ENCODE data around the gene TRIM52.

The TRIM52 gene

GRCh38 chr5:181246276-181247049 is 14.5 kb downstream of the TRIM52 start:
- TF ChIP-seq EZH2phosphoT487 (IDR thresholded peaks at IDR 0.05; ENCODE audit: borderline replicate concordance, low read length) = no peak
- TF ChIP-seq CTCF (IDR thresholded peaks at IDR 0.05; ENCODE audit: low read depth, low read length, poor library complexity, severe bottlenecking) = no peak
- Histone ChIP-seq H3K36me3 (ENCODE audit: control insufficient read depth, low read length) (peaks cover 43% of the 10 kb centered on the region), H3F3A (ENCODE audit: control insufficient read depth, insufficient read depth) (peaks cover 28% of the 10 kb centered on the region), H4K20me1 (ENCODE audit: control insufficient read depth, insufficient read depth, low read depth, low read length) (peaks cover 16% of the 10 kb centered on the region; the same call in 1 of the 2 replicates), H3K27ac (ENCODE audit: low read depth, low read length) (peak overlapping the region; percentile 90), H3K27me3 (ENCODE audit: control insufficient read depth, low read length) (no peaks in the 10 kb centered on the region), H3K79me2 (ENCODE audit: control insufficient read depth, low read length) (peaks cover 90% of the 10 kb centered on the region), H3K4me1 (ENCODE audit: control insufficient read depth, low read length) (peaks cover 54% of the 10 kb centered on the region), H3K4me2 (ENCODE audit: low read length) (peak overlapping the region; percentile 92), H3K4me3 (ENCODE audit: low read length) (peak overlapping the region; percentile 87), H3K9me3 (ENCODE audit: control insufficient read depth, insufficient read depth, low read length) (no peaks in the 10 kb centered on the region), H3K9me2 (replicated peaks; ENCODE audit: control insufficient read depth, low read length) (no peaks in the 10 kb centered on the region)

- H3K4me2 ChIP-seq (ENCODE audit: low read length) = peak overlapping the region; percentile 92
- H3F3A ChIP-seq (ENCODE audit: control insufficient read depth, insufficient read depth) = peaks cover 36% of the 10 kb centered on the region
- H3K4me3 ChIP-seq (ENCODE audit: low read length) = peak overlapping the region; percentile 87
- peaks cover 18% of the 10 kb centered on the region; the same call in 1 of the 2 replicates for H4K20me1 ChIP-seq (ENCODE audit: control insufficient read depth, insufficient read depth, low read depth, low read length)
- peak overlapping the region; percentile 90 for H3K27ac ChIP-seq (ENCODE audit: low read depth, low read length)
- H3K79me2 ChIP-seq (ENCODE audit: control insufficient read depth, low read length) = peaks cover 92% of the 10 kb centered on the region
- no peaks in the 10 kb centered on the region for H3K27me3 ChIP-seq (ENCODE audit: control insufficient read depth, low read length)
- peaks cover 56% of the 10 kb centered on the region for H3K4me1 ChIP-seq (ENCODE audit: control insufficient read depth, low read length)
- no peaks in the 10 kb centered on the region for H3K9me2 ChIP-seq (replicated peaks; ENCODE audit: control insufficient read depth, low read length)
- peaks cover 48% of the 10 kb centered on the region for H3K36me3 ChIP-seq (ENCODE audit: control insufficient read depth, low read length)
- TF ChIP-seq CTCF (IDR thresholded peaks at IDR 0.05; ENCODE audit: low read depth, low read length, poor library complexity, severe bottlenecking) (no peak), EZH2phosphoT487 (IDR thresholded peaks at IDR 0.05; ENCODE audit: borderline replicate concordance, low read length) (no peak)
- no peaks in the 10 kb centered on the region for H3K9me3 ChIP-seq (ENCODE audit: control insufficient read depth, insufficient read depth, low read length)
These were observed 15.3 kb downstream of the TRIM52 start for GRCh38 chr5:181245427-181246275.

- Histone ChIP-seq H3K9me2 (replicated peaks; ENCODE audit: control insufficient read depth, low read length) (no peaks in the 10 kb centered on the region), H3K4me2 (ENCODE audit: low read length) (peak within 1 kb of the TSS; percentile 92), H4K20me1 (ENCODE audit: control insufficient read depth, insufficient read depth, low read depth, low read length) (peaks cover 26% of the 10 kb centered on the region; the same call in 1 of the 2 replicates), H3K36me3 (ENCODE audit: control insufficient read depth, low read length) (peaks cover 58% of the 10 kb centered on the region), H3K27ac (ENCODE audit: low read depth, low read length) (peak within 1 kb of the TSS; percentile 90), H3F3A (ENCODE audit: control insufficient read depth, insufficient read depth) (peaks cover 49% of the 10 kb centered on the region), H3K79me2 (ENCODE audit: control insufficient read depth, low read length) (peaks cover 90% of the 10 kb centered on the region), H3K9me3 (ENCODE audit: control insufficient read depth, insufficient read depth, low read length) (no peaks in the 10 kb centered on the region), H3K27me3 (ENCODE audit: control insufficient read depth, low read length) (no peaks in the 10 kb centered on the region), H3K4me1 (ENCODE audit: control insufficient read depth, low read length) (peaks cover 45% of the 10 kb centered on the region), H3K4me3 (ENCODE audit: low read length) (peak within 1 kb of the TSS; percentile 87)
- TF ChIP-seq CTCF (IDR thresholded peaks at IDR 0.05; ENCODE audit: low read depth, low read length, poor library complexity, severe bottlenecking) = no peak
- no peak for TF ChIP-seq EZH2phosphoT487 (IDR thresholded peaks at IDR 0.05; ENCODE audit: borderline replicate concordance, low read length)
These were observed 17.2 kb downstream of the TRIM52 start, which contains the start of gene RACK1 for GRCh38 chr5:181243564-181244343. Gene RACK1 (minus strand): TSS chr5:181243906. CDS start chr5:181243800, 106 bp downstream.
